PC-3 (cell line): Measurements from ENCODE around the gene DCAKD. TPM values are rescaled to one million over a fixed set of nuclear protein-coding genes. Genes with fewer than 3 reads are reported as not detected.

Experiments
- ATAC-seq: fragments of 200-7000 bp; cut with Tn5 transposase; 2 replicates; pipeline ENCODE4 v1.9.1; 2020; ENCODE audit warnings: mild to moderate bottlenecking, moderate library complexity
- BruUV-seq: library from RNA; stranded (reverse); fragments of 400-500 nt; replicated peaks from 2 replicates; lab custom pipeline; 2021; lab: Mats Ljungman, UMichigan
- CTCF ChIA-PET: fragments of 300-600 bp; sonication (Branson Sonifier 250); formaldehyde crosslinking; loops from one replicate; lab custom pipeline; 2022; ENCODE audit warnings: antibody characterized with exemption; lab: Charles Lee
- POLR2A ChIA-PET: fragments of 300-600 bp; sonication (Branson Sonifier 250); formaldehyde crosslinking; loops from one replicate; lab custom pipeline; 2022; ENCODE audit warnings: antibody characterized with exemption; ENCODE audit not compliant: unreplicated experiment; lab: Charles Lee
- DNase-seq: peaks from one replicate; pipeline ENCODE4 v3.0.0-alpha.2; 2015
- H2AFZ ChIP-seq: fragments of 300-600 bp; sonication (generic); 2 replicates; pipeline ENCODE4 v1.6.0; 2016; ENCODE audit warnings: antibody characterized with exemption, low read length
- H3F3A ChIP-seq: fragments of 300-600 bp; sonication (generic); one replicate; pipeline ENCODE4 v1.6.0; 2017; ENCODE audit warnings: antibody characterized with exemption, low read length, control low read depth, mild to moderate bottlenecking; ENCODE audit not compliant: unreplicated experiment
- H3K27ac ChIP-seq: fragments of 300-600 bp; sonication (generic); 2 replicates; pipeline ENCODE4 v1.5.1; 2016; ENCODE audit warnings: mild to moderate bottlenecking, low read length
- H3K27me3 ChIP-seq: fragments of 300-600 bp; sonication (generic); 2 replicates; pipeline ENCODE4 v1.6.1; 2016; ENCODE audit warnings: low read length, mixed read lengths
- H3K36me3 ChIP-seq: fragments of 300-600 bp; sonication (generic); 2 replicates; pipeline ENCODE4 v1.6.1; 2016; ENCODE audit warnings: low read depth, mixed run types, low read length, mixed read lengths
- H3K4me1 ChIP-seq: fragments of 300-600 bp; sonication (generic); 2 replicates; pipeline ENCODE4 v1.5.1; 2016; ENCODE audit warnings: low read length; ENCODE audit not compliant: insufficient read depth
- H3K4me2 ChIP-seq: fragments of 300-600 bp; sonication (generic); 2 replicates; pipeline ENCODE4 v1.6.0; 2016; ENCODE audit warnings: low read length
- H3K4me3 ChIP-seq: fragments of 300-600 bp; sonication (generic); 2 replicates; pipeline ENCODE4 v1.5.1; 2016; ENCODE audit warnings: mild to moderate bottlenecking, low read length, mixed read lengths
- H3K79me2 ChIP-seq: fragments of 300-600 bp; sonication (generic); 2 replicates; pipeline ENCODE4 v1.6.1; 2017; ENCODE audit warnings: low read length, mixed read lengths
- H3K9ac ChIP-seq: fragments of 300-600 bp; sonication (generic); 2 replicates; pipeline ENCODE4 v1.6.0; 2016; ENCODE audit warnings: mild to moderate bottlenecking, low read length
- H3K9me2 ChIP-seq: fragments of 300-600 bp; sonication (generic); replicated peaks from 2 replicates; pipeline ENCODE4 v1.6.1; 2016; ENCODE audit warnings: mixed run types, low read length, mixed read lengths
- H3K9me3 ChIP-seq: fragments of 300-600 bp; sonication (generic); 2 replicates; pipeline ENCODE4 v1.6.1; 2016; ENCODE audit warnings: low read length, mixed read lengths
- H4K20me1 ChIP-seq: fragments of 300-600 bp; sonication (generic); 2 replicates; pipeline ENCODE4 v1.6.1; 2016; ENCODE audit warnings: low read length, mixed read lengths
- CTCF ChIP-seq: fragments of 300-600 bp; sonication (generic); conservative IDR thresholded peaks from 2 replicates; pipeline ENCODE4 v1.5.1; 2017; ENCODE audit warnings: antibody characterized with exemption, low read depth, mild to moderate bottlenecking, low read length
- EZH2 ChIP-seq: fragments of 300-600 bp; sonication (generic); IDR thresholded peaks from one replicate; pipeline ENCODE4 v1.6.1; 2017; ENCODE audit warnings: antibody characterized with exemption, mild to moderate bottlenecking, low read length; ENCODE audit not compliant: unreplicated experiment
- EZH2phosphoT487 ChIP-seq: fragments of 300-600 bp; sonication (generic); IDR thresholded peaks from 2 replicates; pipeline ENCODE4 v1.6.1; 2018; ENCODE audit warnings: mild to moderate bottlenecking, antibody characterized with exemption, low read length, borderline replicate concordance
- intact Hi-C: fragments of 100-400 bp; cut with micrococcal nuclease; formaldehyde crosslinking; loops from 2 replicates; pipeline ENCODE4 v1.9.0; 2023
- total RNA-seq: library from RNA; depleted of rRNA; stranded (reverse); fragments of >200 nt; gene quantifications from 2 replicates; pipeline ENCODE4 v1.2.3, GENCODE V29; 2014

The DCAKD gene
- total RNA-seq, 1 experiment from 2014 or later = 56.2 TPM

- POLR2A ChIA-PET = interaction anchor here (0.5 to 0.6 kb wide), 3 partner anchors 26 to 258 kb away, joined by 5 read pairs; no protein-coding TSS in a partner anchor
- H3K79me2 ChIP-seq = peaks cover 48% of the 10 kb centered on the region
- TSS peak; percentile 78 for BruUV-seq
- H3K4me1 ChIP-seq = peaks cover 36% of the 10 kb centered on the region
- H4K20me1 ChIP-seq = no peaks in the 10 kb centered on the region
- H3K9ac ChIP-seq = peak overlapping the region; percentile 98
- TF ChIP-seq EZH2phosphoT487 = no peak
- no peak for TF ChIP-seq EZH2
- TF ChIP-seq CTCF = no peak
- intact Hi-C loops = loop anchor here (1.0 to 5.0 kb wide), 3 partner anchors 11 to 103 kb away; partner anchors contain the start of genes KIF18B and NMT1
- peak; percentile 84 for DNase-seq
- peak overlapping the region; percentile 98 for H3K4me2 ChIP-seq
- no peaks in the 10 kb centered on the region for H3K36me3 ChIP-seq
- no peaks in the 10 kb centered on the region for H3K27me3 ChIP-seq
- peak overlapping the region; percentile 84 for H3K4me3 ChIP-seq
- no peaks in the 10 kb centered on the region for H3K9me2 ChIP-seq
- H3K27ac ChIP-seq = peak overlapping the region; percentile 92
- CTCF ChIA-PET = interaction anchor here (1.2 to 1.4 kb wide), 2 partner anchors 29 to 85 kb away, joined by 4 to 5 read pairs; partner anchors contain the start of gene ACBD4
- ATAC-seq = peak; percentile 31
- H3K9me3 ChIP-seq = no peaks in the 10 kb centered on the region
- peak overlapping the region; percentile 85 for H2AFZ ChIP-seq
- H3F3A ChIP-seq = peaks cover 8% of the 10 kb centered on the region
Measured at GRCh38 chr17:45050481-45051059, 862 bp downstream of the DCAKD start.

- H4K20me1 ChIP-seq = no peaks in the 10 kb centered on the region
- ATAC-seq = no peak
- H3K4me2 ChIP-seq = no peak overlapping the region
- no peak overlapping the region for H2AFZ ChIP-seq
- no peak for DNase-seq
- ChIA-PET POLR2A (interaction anchor here (0.7 to 0.8 kb wide), 2 partner anchors 30 to 100 kb away, joined by 3 to 10 read pairs; partner anchors contain the start of gene HEXIM1), CTCF (no interaction called here)
- H3K4me1 ChIP-seq = peaks cover 36% of the 10 kb centered on the region
- peaks cover 8% of the 10 kb centered on the region for H3F3A ChIP-seq
- no peaks in the 10 kb centered on the region for H3K9me2 ChIP-seq
- H3K27me3 ChIP-seq = no peaks in the 10 kb centered on the region
- no peaks in the 10 kb centered on the region for H3K36me3 ChIP-seq
- no peak overlapping the region for H3K9ac ChIP-seq
- no peak overlapping the region for H3K4me3 ChIP-seq
- no TSS peak for BruUV-seq
- intact Hi-C loops = no loop called here
- no peaks in the 10 kb centered on the region for H3K9me3 ChIP-seq
- no peak overlapping the region for H3K27ac ChIP-seq
- no peak for TF ChIP-seq EZH2phosphoT487
- no peak for TF ChIP-seq EZH2
- no peak; the same call in 1 of the 2 replicates for TF ChIP-seq CTCF
- H3K79me2 ChIP-seq = peaks cover 55% of the 10 kb centered on the region
Measured at GRCh38 chr17:45048795-45049563, 2.5 kb downstream of the DCAKD start.
